CD4-positive, alpha-beta T cell treated with Interleukin-4 for 1 hour (primary cell): ENCODE results near the gene SCN3A.

Source experiments
- DNase-seq, 2 donors: peaks; one replicate each; pipeline ENCODE4 v3.0.0-alpha.2; 2020 to 2022

The SCN3A gene

DNA sequence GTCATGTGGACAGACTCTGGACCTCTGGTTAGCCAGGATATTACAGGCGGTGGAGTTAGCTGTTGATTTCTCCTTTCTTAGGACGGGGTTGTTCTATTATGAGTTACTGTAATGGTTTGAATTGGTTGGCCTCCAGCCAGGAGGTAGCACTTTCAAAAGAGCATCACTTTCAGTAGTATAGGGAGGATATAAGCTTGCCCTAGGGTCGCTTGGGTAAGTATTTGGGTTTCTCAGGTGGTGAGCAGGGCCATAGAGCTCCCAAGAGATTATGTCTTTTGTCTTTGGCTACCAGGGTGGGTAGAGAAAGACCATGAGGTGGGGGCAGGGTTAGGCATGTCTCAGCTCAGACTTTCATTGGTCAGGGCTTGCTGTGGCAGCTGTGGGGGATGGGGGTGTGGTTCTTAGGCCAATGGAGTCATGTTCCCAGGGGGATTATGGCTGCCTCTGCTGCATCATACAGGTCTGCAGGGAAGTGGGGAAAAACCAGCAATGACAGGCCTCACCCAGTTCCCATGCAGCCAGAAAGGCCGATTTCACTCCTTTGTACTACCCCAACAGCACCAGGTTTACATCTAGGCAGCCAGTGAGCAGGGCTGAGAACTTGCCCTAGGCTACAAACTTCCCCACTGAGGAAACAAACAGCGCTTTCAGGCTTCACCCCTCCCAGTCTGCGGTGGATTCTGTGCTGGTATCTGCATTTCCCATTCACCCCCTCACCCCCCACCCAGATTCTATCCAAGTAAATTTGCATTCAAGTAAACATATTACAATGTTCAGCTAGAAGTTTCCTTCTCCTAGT lies 159.1 kb downstream of the SCN3A start:
- DNase-seq: no peak
